IMR-90 (cell line): Measurements from ENCODE around the gene PGBD5. TPM values are rescaled to one million over a fixed set of nuclear protein-coding genes. Genes with fewer than 3 reads are reported as not detected.

ENCODE experiments used
- ATAC-seq: fragments of 200-7000 bp; cut with Tn5 transposase; 2 replicates; pipeline ENCODE4 v1.9.1; 2020; ENCODE audit warnings: low read depth, mild to moderate bottlenecking, moderate library complexity
- BruUV-seq: library from RNA; stranded (reverse); fragments of 400-500 nt; replicated peaks from 2 replicates; lab custom pipeline; 2021; lab: Mats Ljungman, UMichigan
- CTCF ChIA-PET: fragments of 300-600 bp; formaldehyde crosslinking; extraction: SDS; loops from one replicate; lab custom pipeline; 2021; ENCODE audit warnings: antibody characterized with exemption; lab: Yijun Ruan, JAX
- POLR2A ChIA-PET: fragments of 300-600 bp; sonication (Branson Sonifier 250); formaldehyde crosslinking; loops from one replicate; lab custom pipeline; 2022; ENCODE audit warnings: antibody characterized with exemption; ENCODE audit not compliant: unreplicated experiment; lab: Charles Lee
- DNase-seq: peaks from one replicate; pipeline ENCODE4 v3.0.0; 2013
- H2AFZ ChIP-seq: replicated peaks from 2 replicates; pipeline ENCODE3; 2013; ENCODE audit warnings: low read length, mild to moderate bottlenecking; ENCODE audit not compliant: poor library complexity
- H2AK5ac ChIP-seq: 2 replicates; pipeline ENCODE4 v1.6.1; 2013; ENCODE audit warnings: low read depth, low read length, inconsistent platforms
- H2AK9ac ChIP-seq: replicated peaks from 2 replicates; pipeline ENCODE3; 2013; ENCODE audit warnings: mild to moderate bottlenecking, low read depth, low read length, moderate library complexity; ENCODE audit not compliant: poor library complexity
- H2BK120ac ChIP-seq: 2 replicates; pipeline ENCODE4 v1.6.1; 2013; ENCODE audit warnings: low read depth, low read length, inconsistent platforms
- H2BK15ac ChIP-seq: 3 replicates; pipeline ENCODE4 v1.6.1; 2013; ENCODE audit warnings: low read depth, low read length, inconsistent platforms
- H2BK20ac ChIP-seq: 2 replicates; pipeline ENCODE4 v1.6.1; 2013; ENCODE audit warnings: low read depth, mild to moderate bottlenecking, inconsistent platforms, low read length, moderate library complexity
- H2BK5ac ChIP-seq: 2 replicates; pipeline ENCODE4 v1.6.1; 2013; ENCODE audit warnings: mild to moderate bottlenecking, low read depth, low read length, inconsistent platforms; ENCODE audit not compliant: poor library complexity, severe bottlenecking
- H3K14ac ChIP-seq: replicated peaks from 2 replicates; pipeline ENCODE4 v1.6.1; 2013; ENCODE audit warnings: low read depth, low read length, inconsistent platforms
- H3K18ac ChIP-seq: 2 replicates; pipeline ENCODE4 v1.6.1; 2013; ENCODE audit warnings: low read depth, low read length, control low read depth
- H3K23ac ChIP-seq: 2 replicates; pipeline ENCODE4 v1.6.1; 2013; ENCODE audit warnings: low read depth, low read length, inconsistent platforms
- H3K27ac ChIP-seq: 2 replicates; pipeline ENCODE4 v1.5.1; 2013; ENCODE audit warnings: mild to moderate bottlenecking, control low read depth, low read length; ENCODE audit not compliant: insufficient read depth
- H3K27me3 ChIP-seq: 2 replicates; pipeline ENCODE4 v1.6.1; 2013; ENCODE audit warnings: low read length; ENCODE audit not compliant: control insufficient read depth, insufficient read depth
- H3K36me3 ChIP-seq: 2 replicates; pipeline ENCODE4 v1.6.1; 2013; ENCODE audit warnings: low read length, mixed read lengths; ENCODE audit not compliant: control insufficient read depth, insufficient read depth
- H3K4ac ChIP-seq: 2 replicates; pipeline ENCODE4 v1.6.1; 2013; ENCODE audit warnings: low read depth, low read length, inconsistent platforms
- H3K4me1 ChIP-seq: 2 replicates; pipeline ENCODE4 v1.6.1; 2013; ENCODE audit warnings: low read length, mixed read lengths; ENCODE audit not compliant: control insufficient read depth, insufficient read depth
- H3K4me2 ChIP-seq: 2 replicates; pipeline ENCODE4 v1.6.1; 2013; ENCODE audit warnings: low read depth, mild to moderate bottlenecking, control low read depth, low read length, moderate library complexity
- H3K4me3 ChIP-seq: 2 replicates; pipeline ENCODE4 v1.5.1; 2013; ENCODE audit warnings: low read depth, mild to moderate bottlenecking, control low read depth, low read length, moderate library complexity; ENCODE audit not compliant: insufficient read depth
- H3K56ac ChIP-seq: 2 replicates; pipeline ENCODE4 v1.6.1; 2013; ENCODE audit warnings: low read length, inconsistent platforms; ENCODE audit not compliant: insufficient read depth; ENCODE audit errors: extremely low read depth
- H3K79me1 ChIP-seq, 2 experiments: 2 replicates each; pipeline ENCODE4 v1.6.1; 2013; ENCODE audit warnings: low read length in 2 of 2, inconsistent platforms in 1 of 2, low read depth in 1 of 2
- H3K9ac ChIP-seq: 2 replicates; pipeline ENCODE4 v1.6.1; 2013; ENCODE audit warnings: low read depth, low read length, control low read depth
- H3K9me1 ChIP-seq: 2 replicates; pipeline ENCODE4 v1.6.1; 2013; ENCODE audit warnings: low read length, inconsistent platforms; ENCODE audit not compliant: insufficient read depth
- H3K9me3 ChIP-seq: 2 replicates; pipeline ENCODE4 v1.6.1; 2013; ENCODE audit warnings: low read length; ENCODE audit not compliant: control insufficient read depth, insufficient read depth
- H4K20me1 ChIP-seq: 2 replicates; pipeline ENCODE4 v1.6.1; 2013; ENCODE audit warnings: low read length, inconsistent platforms; ENCODE audit not compliant: insufficient read depth
- H4K5ac ChIP-seq: 2 replicates; pipeline ENCODE4 v1.6.1; 2013; ENCODE audit warnings: mild to moderate bottlenecking, low read depth, low read length, control low read depth
- H4K8ac ChIP-seq, 2 experiments: 2 replicates each; pipeline ENCODE4 v1.6.1; 2013; ENCODE audit warnings: low read depth in 2 of 2, low read length in 2 of 2, control low read depth in 1 of 2, inconsistent platforms in 1 of 2
- H4K91ac ChIP-seq: 2 replicates; pipeline ENCODE4 v1.6.1; 2013; ENCODE audit warnings: low read depth, low read length, inconsistent platforms; ENCODE audit not compliant: insufficient read depth
- BHLHE40 ChIP-seq: fragments of 150-350 bp; IDR thresholded peaks from 2 replicates; pipeline ENCODE4 v1.6.1; 2016; ENCODE audit warnings: mild to moderate bottlenecking, low read depth, low read length
- CHD1 ChIP-seq: IDR thresholded peaks from 2 replicates; pipeline ENCODE4 v1.6.1; 2012; ENCODE audit warnings: low read depth, low read length, improper control_type of control experiment
- ELK1 ChIP-seq: fragments of 150-350 bp; IDR thresholded peaks from 2 replicates; pipeline ENCODE4 v1.6.1; 2016; ENCODE audit warnings: low read depth, mild to moderate bottlenecking, low read length, moderate library complexity, borderline replicate concordance
- MAFK ChIP-seq: IDR thresholded peaks from 2 replicates; pipeline ENCODE4 v1.6.1; 2012; ENCODE audit warnings: low read depth, low read length, improper control_type of control experiment
- MAZ ChIP-seq: IDR thresholded peaks from 2 replicates; pipeline ENCODE4 v1.6.1; 2012; ENCODE audit warnings: low read depth, mild to moderate bottlenecking, low read length, improper control_type of control experiment, moderate library complexity, borderline replicate concordance
- MXI1 ChIP-seq: IDR thresholded peaks from 2 replicates; pipeline ENCODE4 v1.6.1; 2012; ENCODE audit warnings: low read depth, mild to moderate bottlenecking, low read length, moderate library complexity, borderline replicate concordance
- NFE2L2 ChIP-seq: fragments of 150-350 bp; IDR thresholded peaks from 2 replicates; pipeline ENCODE4 v1.6.1; 2016; ENCODE audit warnings: low read depth, mild to moderate bottlenecking, low read length
- POLR2A ChIP-seq: IDR thresholded peaks from 2 replicates; pipeline ENCODE4 v1.6.1; 2012; ENCODE audit warnings: mild to moderate bottlenecking, low read depth, low read length
- RFX5 ChIP-seq: IDR thresholded peaks from 2 replicates; pipeline ENCODE4 v1.8.0; 2012; ENCODE audit warnings: low read depth, mild to moderate bottlenecking, low read length, moderate library complexity
- USF2 ChIP-seq: fragments of 150-350 bp; IDR thresholded peaks from 2 replicates; pipeline ENCODE4 v1.6.1; 2017; ENCODE audit warnings: mild to moderate bottlenecking, antibody characterized with exemption, low read length, low read depth
- WGBS, 2 experiments: methylation state at CpG; one replicate each; pipeline versions ENCODE4 v1.1.5 to v1.1.7; 2013; ENCODE audit warnings: missing lambda C conversion rate in 2 of 2; ENCODE audit not compliant: insufficient read length in 1 of 2; ENCODE audit errors: extremely low coverage in 2 of 2; 5-methylcytosine and 5-hydroxymethylcytosine counted together
- dilution Hi-C: fragments of 300-500 bp; cut with HindIII; formaldehyde crosslinking; loops from one replicate; pipeline ENCODE4 v1.14.3; 2018; ENCODE audit warnings: low sequenced_read_pairs; ENCODE audit not compliant: unreplicated experiment
- in situ Hi-C: fragments of 300-500 bp; cut with MboI; formaldehyde crosslinking; loops from 3 replicates; pipeline ENCODE4 v1.14.3; 2019; ENCODE audit warnings: low sequenced_read_pairs, inconsistent platforms, mixed read lengths
- intact Hi-C: fragments of 100-400 bp; cut with micrococcal nuclease; formaldehyde crosslinking; loops from 2 replicates; pipeline ENCODE4 v1.10.0; 2022
- polyA plus RNA-seq, 3 experiments: library from polyadenylated mRNA; depleted of rRNA; stranded (reverse); fragments of >200 nt; gene quantifications; 2 replicates each; pipeline ENCODE4 v1.2.3, GENCODE V29; 2012; ENCODE audit warnings: low replicate concordance in 1 of 3
- total RNA-seq: library from RNA; depleted of rRNA; stranded (reverse); fragments of >200 nt; gene quantifications from 2 replicates; pipeline ENCODE4 v1.2.3, GENCODE V29; 2012
- TF ChIP-seq, protein P1 (sequence below): conservative IDR thresholded peaks from 2 replicates; pipeline ENCODE4 v1.5.1; 2012; ENCODE audit warnings: mild to moderate bottlenecking, low read depth, low read length, improper control_type of control experiment

Gene PGBD5
- total and polyA plus RNA-seq, 2 of the 4 experiments (the other 2 are of a cell fraction): 0.18 to 0.36 TPM

DNA sequence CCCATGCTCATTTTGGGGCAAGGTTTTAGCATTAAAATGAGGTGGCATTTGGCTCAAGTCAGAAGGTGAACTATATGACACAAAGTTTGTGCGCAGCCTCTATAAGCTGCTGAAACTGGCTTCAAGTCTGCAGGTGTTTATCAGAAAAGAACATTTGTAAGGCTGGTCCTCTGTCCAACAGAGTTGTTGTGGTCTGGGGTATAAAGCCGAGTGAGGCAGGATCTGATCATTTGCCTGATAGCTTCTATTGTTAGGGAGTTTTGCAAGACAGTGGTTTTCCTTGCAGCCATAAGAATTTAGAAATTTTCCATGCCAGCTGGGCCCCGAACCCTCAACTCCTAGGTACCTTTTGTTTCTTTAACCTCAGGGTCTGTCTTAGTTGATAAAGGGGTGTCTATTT, 130.8 kb downstream of the PGBD5 start:
- Histone ChIP-seq H3K4me3 (no peak overlapping the region), H3K9ac (no peak overlapping the region), H3K4me1 (no peaks in the 10 kb centered on the region), H2BK20ac (no peak overlapping the region), H3K4ac (no peak overlapping the region), H3K56ac (no peak overlapping the region), H4K5ac (no peak overlapping the region), H4K8ac (no peak overlapping the region), H4K91ac (no peak overlapping the region), H3K79me1 (no peaks in the 10 kb centered on the region), H2AK5ac (no peak overlapping the region), H3K14ac (no peak overlapping the region), H2AFZ (no peak overlapping the region), H3K36me3 (no peaks in the 10 kb centered on the region), H4K20me1 (no peaks in the 10 kb centered on the region), H3K9me3 (no peaks in the 10 kb centered on the region), H2BK5ac (no peak overlapping the region), H3K18ac (no peak overlapping the region), H3K27ac (no peak overlapping the region), H2AK9ac (no peak overlapping the region), H3K23ac (no peak overlapping the region), H2BK120ac (no peak overlapping the region), H3K9me1 (no peaks in the 10 kb centered on the region), H3K27me3 (peaks cover 23% of the 10 kb centered on the region), H2BK15ac (no peak overlapping the region), H3K4me2 (no peak overlapping the region)
- intact Hi-C loops (no loop called here), in situ Hi-C loops (no loop called here), dilution Hi-C loops (no loop called here)
- no peak for ATAC-seq
- ChIA-PET POLR2A (no interaction called here), CTCF (no interaction called here)
- no peak for DNase-seq
- 100% methylated on average over 1 of the region's 3 CpGs; no CpG with 5 or more reads in 1 of the 2 experiments for WGBS, 2 experiments
- BruUV-seq: no TSS peak
- no peak for TF ChIP-seq RFX5
- TF ChIP-seq, protein P1, sequence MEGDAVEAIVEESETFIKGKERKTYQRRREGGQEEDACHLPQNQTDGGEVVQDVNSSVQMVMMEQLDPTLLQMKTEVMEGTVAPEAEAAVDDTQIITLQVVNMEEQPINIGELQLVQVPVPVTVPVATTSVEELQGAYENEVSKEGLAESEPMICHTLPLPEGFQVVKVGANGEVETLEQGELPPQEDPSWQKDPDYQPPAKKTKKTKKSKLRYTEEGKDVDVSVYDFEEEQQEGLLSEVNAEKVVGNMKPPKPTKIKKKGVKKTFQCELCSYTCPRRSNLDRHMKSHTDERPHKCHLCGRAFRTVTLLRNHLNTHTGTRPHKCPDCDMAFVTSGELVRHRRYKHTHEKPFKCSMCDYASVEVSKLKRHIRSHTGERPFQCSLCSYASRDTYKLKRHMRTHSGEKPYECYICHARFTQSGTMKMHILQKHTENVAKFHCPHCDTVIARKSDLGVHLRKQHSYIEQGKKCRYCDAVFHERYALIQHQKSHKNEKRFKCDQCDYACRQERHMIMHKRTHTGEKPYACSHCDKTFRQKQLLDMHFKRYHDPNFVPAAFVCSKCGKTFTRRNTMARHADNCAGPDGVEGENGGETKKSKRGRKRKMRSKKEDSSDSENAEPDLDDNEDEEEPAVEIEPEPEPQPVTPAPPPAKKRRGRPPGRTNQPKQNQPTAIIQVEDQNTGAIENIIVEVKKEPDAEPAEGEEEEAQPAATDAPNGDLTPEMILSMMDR: no peak
- TF ChIP-seq ELK1: no peak
- no peak for TF ChIP-seq NFE2L2
- no peak for TF ChIP-seq MAZ
- no peak for TF ChIP-seq MXI1
- no peak for TF ChIP-seq USF2
- no peak for TF ChIP-seq CHD1
- TF ChIP-seq BHLHE40: no peak
- TF ChIP-seq MAFK: no peak
- TF ChIP-seq POLR2A: no peak
